GM23338 (cell line): ENCODE measurements around the gene GOLGA6A. TPM values are rescaled to one million over a fixed set of nuclear protein-coding genes. Genes with fewer than 3 reads are reported as not detected.

ENCODE experiments used
- ATAC-seq: fragments of 200-7000 bp; cut with Tn5 transposase; 3 replicates; pipeline ENCODE4 v1.9.1; 2020
- DNase-seq: peaks from one replicate; pipeline ENCODE4 v3.0.0-alpha.2; 2015; ENCODE audit warnings: low spot score
- H2AFZ ChIP-seq: fragments of 200-600 bp; sonication (generic); 2 replicates; pipeline ENCODE4 v1.8.0; 2016; ENCODE audit warnings: antibody characterized with exemption, mild to moderate bottlenecking, moderate library complexity
- H3F3A ChIP-seq: fragments of 200-600 bp; sonication (generic); replicated peaks from 2 replicates; pipeline ENCODE4 v1.8.0; 2017; ENCODE audit warnings: antibody characterized with exemption, mixed run types, low read depth
- H3K27ac ChIP-seq: fragments of 200-600 bp; sonication (generic); 2 replicates; pipeline ENCODE4 v1.6.1; 2016; ENCODE audit warnings: low read depth
- H3K27me3 ChIP-seq: fragments of 200-600 bp; sonication (generic); 2 replicates; pipeline ENCODE4 v1.8.0; 2016; ENCODE audit warnings: mild to moderate bottlenecking, mixed run types, moderate library complexity; ENCODE audit not compliant: insufficient read depth
- H3K36me3 ChIP-seq: fragments of 200-600 bp; sonication (generic); 2 replicates; pipeline ENCODE4 v1.8.0; 2016; ENCODE audit warnings: mild to moderate bottlenecking; ENCODE audit not compliant: insufficient read depth
- H3K4me1 ChIP-seq: fragments of 200-600 bp; sonication (generic); 2 replicates; pipeline ENCODE4 v1.8.0; 2016; ENCODE audit warnings: mild to moderate bottlenecking, moderate library complexity; ENCODE audit not compliant: insufficient read depth
- H3K4me2 ChIP-seq: fragments of 200-600 bp; sonication (generic); 2 replicates; pipeline ENCODE4 v1.7.1; 2017; ENCODE audit warnings: mixed run types
- H3K4me3 ChIP-seq: fragments of 200-600 bp; sonication (generic); 2 replicates; pipeline ENCODE4 v1.6.1; 2016; ENCODE audit warnings: mixed run types
- H3K79me2 ChIP-seq: fragments of 200-600 bp; sonication (generic); replicated peaks from 2 replicates; pipeline ENCODE4 v1.8.0; 2017; ENCODE audit warnings: mild to moderate bottlenecking; ENCODE audit not compliant: insufficient read depth
- H3K9me2 ChIP-seq: fragments of 200-600 bp; sonication (generic); 2 replicates; pipeline ENCODE4 v1.8.0; 2017; ENCODE audit not compliant: insufficient read depth
- H4K20me1 ChIP-seq: fragments of 200-600 bp; sonication (generic); replicated peaks from 2 replicates; pipeline ENCODE4 v1.8.0; 2017; ENCODE audit warnings: mild to moderate bottlenecking; ENCODE audit not compliant: insufficient read depth
- H3K27ac Mint-ChIP-seq: 2 replicates; pipeline ENCODE4 v1.8.0; 2020; ENCODE audit warnings: inconsistent platforms, mild to moderate bottlenecking, moderate library complexity, mixed read lengths
- H3K27me3 Mint-ChIP-seq: 3 replicates; pipeline ENCODE4 v1.8.0; 2022; ENCODE audit warnings: low read depth, mild to moderate bottlenecking, moderate library complexity, mixed read lengths, inconsistent platforms; ENCODE audit not compliant: insufficient read depth, poor library complexity
- H3K36me3 Mint-ChIP-seq: 3 replicates; pipeline ENCODE4 v1.8.0; 2021; ENCODE audit warnings: low read depth, mild to moderate bottlenecking, inconsistent platforms, moderate library complexity, mixed read lengths
- H3K4me1 Mint-ChIP-seq: 3 replicates; pipeline ENCODE4 v1.8.0; 2020; ENCODE audit warnings: mild to moderate bottlenecking, inconsistent platforms, mixed read lengths
- H3K4me3 Mint-ChIP-seq: 3 replicates; pipeline ENCODE4 v1.8.0; 2021; ENCODE audit warnings: moderate library complexity, mild to moderate bottlenecking, inconsistent platforms, mixed read lengths
- H3K9me3 Mint-ChIP-seq: 3 replicates; pipeline ENCODE4 v1.8.0; 2020; ENCODE audit warnings: moderate library complexity, mild to moderate bottlenecking, inconsistent platforms, mixed read lengths
- CREB1 ChIP-seq: fragments of 250-450 bp; sonication (Bioruptor Pico); IDR thresholded peaks from 2 replicates; pipeline ENCODE4 v1.5.0; 2020; ENCODE audit warnings: low read depth, mild to moderate bottlenecking, moderate library complexity
- EZH2 ChIP-seq: fragments of 200-600 bp; sonication (generic); IDR thresholded peaks from one replicate; pipeline ENCODE4 v1.8.0; 2017; ENCODE audit warnings: antibody characterized with exemption, mild to moderate bottlenecking, low read depth; ENCODE audit not compliant: unreplicated experiment
- EZH2phosphoT487 ChIP-seq: fragments of 200-600 bp; sonication (generic); IDR thresholded peaks from one replicate; pipeline ENCODE4 v1.8.1; 2018; ENCODE audit warnings: antibody characterized with exemption; ENCODE audit not compliant: unreplicated experiment
- JUNB ChIP-seq: IDR thresholded peaks from one replicate; pipeline ENCODE4 v1.6.1; 2016; ENCODE audit warnings: antibody characterized with exemption; ENCODE audit not compliant: unreplicated experiment
- NANOG ChIP-seq: IDR thresholded peaks from 2 replicates; pipeline ENCODE4 v1.6.1; 2016; ENCODE audit warnings: antibody characterized with exemption, borderline replicate concordance
- POLR2AphosphoS5 ChIP-seq: IDR thresholded peaks from 2 replicates; pipeline ENCODE4 v1.6.1; 2016; ENCODE audit warnings: antibody characterized with exemption, low read depth
- STAT1 ChIP-seq: IDR thresholded peaks from one replicate; pipeline ENCODE4 v1.6.1; 2016; ENCODE audit warnings: antibody characterized with exemption; ENCODE audit not compliant: unreplicated experiment
- ZNF114 ChIP-seq: fragments of 250-450 bp; sonication (Bioruptor Pico); IDR thresholded peaks from 2 replicates; pipeline ENCODE4 v1.5.0; 2020; ENCODE audit warnings: mild to moderate bottlenecking, moderate library complexity
- ZNF331 ChIP-seq: fragments of 250-450 bp; sonication (Bioruptor Pico); IDR thresholded peaks from 2 replicates; pipeline ENCODE4 v1.5.0; 2020; ENCODE audit warnings: low read depth, mild to moderate bottlenecking, moderate library complexity
- polyA plus RNA-seq: library from polyadenylated mRNA; unstranded; fragments of >200 nt; fragmentation: Nextera tagmentation; extraction: Ambion mirVana; gene quantifications from 2 replicates; pipeline ENCODE4 v1.2.1, GENCODE V29; 2016
- total RNA-seq: library from RNA; depleted of rRNA; stranded (reverse); fragments of >200 nt; shearing (Covaris generic); gene quantifications from 2 replicates; pipeline ENCODE4 v1.2.3, GENCODE V29; 2014
- TF ChIP-seq, protein P1 (sequence below): fragments of 250-450 bp; sonication (Bioruptor Pico); IDR thresholded peaks from 2 replicates; pipeline ENCODE4 v1.5.0; 2020; ENCODE audit warnings: mild to moderate bottlenecking, moderate library complexity
- TF ChIP-seq, protein P2 (sequence below), 2 experiments: fragments of 200-600 bp in 1 of 2; sonication (generic) in 1 of 2; conservative IDR thresholded peaks; 2 replicates each; pipeline versions ENCODE4 v1.5.1 to v1.6.1; 2016 to 2017; ENCODE audit warnings: antibody characterized with exemption in 2 of 2, low read depth in 2 of 2, mild to moderate bottlenecking in 2 of 2, moderate library complexity in 1 of 2
- TF ChIP-seq, protein P3 (sequence below): IDR thresholded peaks from 2 replicates; pipeline ENCODE4 v1.6.1; 2016; ENCODE audit warnings: antibody characterized with exemption
- TF ChIP-seq, protein P4 (sequence below): IDR thresholded peaks from one replicate; pipeline ENCODE4 v1.6.1; 2018; ENCODE audit warnings: antibody characterized with exemption; ENCODE audit not compliant: unreplicated experiment

Gene GOLGA6A
- total and polyA plus RNA-seq, 2 experiments from 2014 or later, result 0.18 to 2.1 TPM

DNA sequence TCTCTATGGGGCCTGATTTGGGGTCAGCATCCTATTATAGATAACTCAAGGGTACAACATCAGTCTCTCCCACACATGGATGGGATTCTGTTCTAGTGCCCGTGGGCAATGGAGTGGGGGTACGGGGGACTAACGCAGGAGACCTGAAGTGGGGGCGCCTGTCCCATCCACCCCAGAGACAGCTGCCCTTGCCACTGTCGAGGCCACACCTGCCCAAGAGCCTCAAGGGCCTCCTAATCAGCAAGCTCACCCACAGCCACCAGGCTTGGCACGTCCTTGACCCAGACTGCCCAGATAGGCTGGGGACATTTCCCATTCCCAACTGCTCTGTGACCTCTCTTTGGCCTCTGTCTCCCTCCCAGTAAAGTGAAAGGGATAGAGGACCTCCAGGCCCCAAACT, 39.5 kb upstream of the GOLGA6A start:
- no peaks in the 10 kb centered on the region for H3K9me2 ChIP-seq
- H3K9me3 Mint-ChIP-seq, result peaks cover 9% of the 10 kb centered on the region
- 0 out of 2 replicates have a peak overlapping the region, but pooled peaks have one; percentile 91 for H2AFZ ChIP-seq
- H4K20me1 ChIP-seq, result no peaks in the 10 kb centered on the region
- no peaks in the 10 kb centered on the region for H3K36me3 ChIP-seq
- peaks cover 31% of the 10 kb centered on the region for H3K27me3 ChIP-seq
- ATAC-seq (no peak), DNase-seq (no peak)
- TF ChIP-seq, protein P1, sequence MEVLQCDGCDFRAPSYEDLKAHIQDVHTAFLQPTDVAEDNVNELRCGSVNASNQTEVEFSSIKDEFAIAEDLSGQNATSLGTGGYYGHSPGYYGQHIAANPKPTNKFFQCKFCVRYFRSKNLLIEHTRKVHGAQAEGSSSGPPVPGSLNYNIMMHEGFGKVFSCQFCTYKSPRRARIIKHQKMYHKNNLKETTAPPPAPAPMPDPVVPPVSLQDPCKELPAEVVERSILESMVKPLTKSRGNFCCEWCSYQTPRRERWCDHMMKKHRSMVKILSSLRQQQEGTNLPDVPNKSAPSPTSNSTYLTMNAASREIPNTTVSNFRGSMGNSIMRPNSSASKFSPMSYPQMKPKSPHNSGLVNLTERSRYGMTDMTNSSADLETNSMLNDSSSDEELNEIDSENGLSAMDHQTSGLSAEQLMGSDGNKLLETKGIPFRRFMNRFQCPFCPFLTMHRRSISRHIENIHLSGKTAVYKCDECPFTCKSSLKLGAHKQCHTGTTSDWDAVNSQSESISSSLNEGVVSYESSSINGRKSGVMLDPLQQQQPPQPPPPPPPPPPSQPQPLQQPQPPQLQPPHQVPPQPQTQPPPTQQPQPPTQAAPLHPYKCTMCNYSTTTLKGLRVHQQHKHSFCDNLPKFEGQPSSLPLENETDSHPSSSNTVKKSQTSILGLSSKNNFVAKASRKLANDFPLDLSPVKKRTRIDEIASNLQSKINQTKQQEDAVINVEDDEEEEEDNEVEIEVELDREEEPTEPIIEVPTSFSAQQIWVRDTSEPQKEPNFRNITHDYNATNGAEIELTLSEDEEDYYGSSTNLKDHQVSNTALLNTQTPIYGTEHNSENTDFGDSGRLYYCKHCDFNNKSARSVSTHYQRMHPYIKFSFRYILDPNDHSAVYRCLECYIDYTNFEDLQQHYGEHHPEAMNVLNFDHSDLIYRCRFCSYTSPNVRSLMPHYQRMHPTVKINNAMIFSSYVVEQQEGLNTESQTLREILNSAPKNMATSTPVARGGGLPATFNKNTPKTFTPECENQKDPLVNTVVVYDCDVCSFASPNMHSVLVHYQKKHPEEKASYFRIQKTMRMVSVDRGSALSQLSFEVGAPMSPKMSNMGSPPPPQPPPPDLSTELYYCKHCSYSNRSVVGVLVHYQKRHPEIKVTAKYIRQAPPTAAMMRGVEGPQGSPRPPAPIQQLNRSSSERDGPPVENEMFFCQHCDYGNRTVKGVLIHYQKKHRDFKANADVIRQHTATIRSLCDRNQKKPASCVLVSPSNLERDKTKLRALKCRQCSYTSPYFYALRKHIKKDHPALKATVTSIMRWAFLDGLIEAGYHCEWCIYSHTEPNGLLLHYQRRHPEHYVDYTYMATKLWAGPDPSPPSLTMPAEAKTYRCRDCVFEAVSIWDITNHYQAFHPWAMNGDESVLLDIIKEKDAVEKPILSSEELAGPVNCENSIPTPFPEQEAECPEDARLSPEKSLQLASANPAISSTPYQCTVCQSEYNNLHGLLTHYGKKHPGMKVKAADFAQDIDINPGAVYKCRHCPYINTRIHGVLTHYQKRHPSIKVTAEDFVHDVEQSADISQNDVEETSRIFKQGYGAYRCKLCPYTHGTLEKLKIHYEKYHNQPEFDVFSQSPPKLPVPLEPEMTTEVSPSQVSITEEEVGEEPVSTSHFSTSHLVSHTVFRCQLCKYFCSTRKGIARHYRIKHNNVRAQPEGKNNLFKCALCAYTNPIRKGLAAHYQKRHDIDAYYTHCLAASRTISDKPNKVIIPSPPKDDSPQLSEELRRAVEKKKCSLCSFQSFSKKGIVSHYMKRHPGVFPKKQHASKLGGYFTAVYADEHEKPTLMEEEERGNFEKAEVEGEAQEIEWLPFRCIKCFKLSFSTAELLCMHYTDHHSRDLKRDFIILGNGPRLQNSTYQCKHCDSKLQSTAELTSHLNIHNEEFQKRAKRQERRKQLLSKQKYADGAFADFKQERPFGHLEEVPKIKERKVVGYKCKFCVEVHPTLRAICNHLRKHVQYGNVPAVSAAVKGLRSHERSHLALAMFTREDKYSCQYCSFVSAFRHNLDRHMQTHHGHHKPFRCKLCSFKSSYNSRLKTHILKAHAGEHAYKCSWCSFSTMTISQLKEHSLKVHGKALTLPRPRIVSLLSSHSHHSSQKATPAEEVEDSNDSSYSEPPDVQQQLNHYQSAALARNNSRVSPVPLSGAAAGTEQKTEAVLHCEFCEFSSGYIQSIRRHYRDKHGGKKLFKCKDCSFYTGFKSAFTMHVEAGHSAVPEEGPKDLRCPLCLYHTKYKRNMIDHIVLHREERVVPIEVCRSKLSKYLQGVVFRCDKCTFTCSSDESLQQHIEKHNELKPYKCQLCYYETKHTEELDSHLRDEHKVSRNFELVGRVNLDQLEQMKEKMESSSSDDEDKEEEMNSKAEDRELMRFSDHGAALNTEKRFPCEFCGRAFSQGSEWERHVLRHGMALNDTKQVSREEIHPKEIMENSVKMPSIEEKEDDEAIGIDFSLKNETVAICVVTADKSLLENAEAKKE (CRISPR knock-in tag), result no peak
- no peak for TF ChIP-seq POLR2AphosphoS5
- TF ChIP-seq ZNF114, result no peak
- TF ChIP-seq, protein P2, sequence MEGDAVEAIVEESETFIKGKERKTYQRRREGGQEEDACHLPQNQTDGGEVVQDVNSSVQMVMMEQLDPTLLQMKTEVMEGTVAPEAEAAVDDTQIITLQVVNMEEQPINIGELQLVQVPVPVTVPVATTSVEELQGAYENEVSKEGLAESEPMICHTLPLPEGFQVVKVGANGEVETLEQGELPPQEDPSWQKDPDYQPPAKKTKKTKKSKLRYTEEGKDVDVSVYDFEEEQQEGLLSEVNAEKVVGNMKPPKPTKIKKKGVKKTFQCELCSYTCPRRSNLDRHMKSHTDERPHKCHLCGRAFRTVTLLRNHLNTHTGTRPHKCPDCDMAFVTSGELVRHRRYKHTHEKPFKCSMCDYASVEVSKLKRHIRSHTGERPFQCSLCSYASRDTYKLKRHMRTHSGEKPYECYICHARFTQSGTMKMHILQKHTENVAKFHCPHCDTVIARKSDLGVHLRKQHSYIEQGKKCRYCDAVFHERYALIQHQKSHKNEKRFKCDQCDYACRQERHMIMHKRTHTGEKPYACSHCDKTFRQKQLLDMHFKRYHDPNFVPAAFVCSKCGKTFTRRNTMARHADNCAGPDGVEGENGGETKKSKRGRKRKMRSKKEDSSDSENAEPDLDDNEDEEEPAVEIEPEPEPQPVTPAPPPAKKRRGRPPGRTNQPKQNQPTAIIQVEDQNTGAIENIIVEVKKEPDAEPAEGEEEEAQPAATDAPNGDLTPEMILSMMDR (conservative IDR thresholded peaks at IDR 0.05; ENCODE audit: low read depth in 2 of 2), result no peak
- TF ChIP-seq ZNF331 (CRISPR knock-in tag), result no peak
- no peak for TF ChIP-seq EZH2phosphoT487
- TF ChIP-seq, protein P3, sequence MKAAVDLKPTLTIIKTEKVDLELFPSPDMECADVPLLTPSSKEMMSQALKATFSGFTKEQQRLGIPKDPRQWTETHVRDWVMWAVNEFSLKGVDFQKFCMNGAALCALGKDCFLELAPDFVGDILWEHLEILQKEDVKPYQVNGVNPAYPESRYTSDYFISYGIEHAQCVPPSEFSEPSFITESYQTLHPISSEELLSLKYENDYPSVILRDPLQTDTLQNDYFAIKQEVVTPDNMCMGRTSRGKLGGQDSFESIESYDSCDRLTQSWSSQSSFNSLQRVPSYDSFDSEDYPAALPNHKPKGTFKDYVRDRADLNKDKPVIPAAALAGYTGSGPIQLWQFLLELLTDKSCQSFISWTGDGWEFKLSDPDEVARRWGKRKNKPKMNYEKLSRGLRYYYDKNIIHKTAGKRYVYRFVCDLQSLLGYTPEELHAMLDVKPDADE, result no peak
- no peak for TF ChIP-seq JUNB
- no peak for TF ChIP-seq CREB1 (CRISPR knock-in tag)
- TF ChIP-seq EZH2, result no peak
- TF ChIP-seq, protein P4, sequence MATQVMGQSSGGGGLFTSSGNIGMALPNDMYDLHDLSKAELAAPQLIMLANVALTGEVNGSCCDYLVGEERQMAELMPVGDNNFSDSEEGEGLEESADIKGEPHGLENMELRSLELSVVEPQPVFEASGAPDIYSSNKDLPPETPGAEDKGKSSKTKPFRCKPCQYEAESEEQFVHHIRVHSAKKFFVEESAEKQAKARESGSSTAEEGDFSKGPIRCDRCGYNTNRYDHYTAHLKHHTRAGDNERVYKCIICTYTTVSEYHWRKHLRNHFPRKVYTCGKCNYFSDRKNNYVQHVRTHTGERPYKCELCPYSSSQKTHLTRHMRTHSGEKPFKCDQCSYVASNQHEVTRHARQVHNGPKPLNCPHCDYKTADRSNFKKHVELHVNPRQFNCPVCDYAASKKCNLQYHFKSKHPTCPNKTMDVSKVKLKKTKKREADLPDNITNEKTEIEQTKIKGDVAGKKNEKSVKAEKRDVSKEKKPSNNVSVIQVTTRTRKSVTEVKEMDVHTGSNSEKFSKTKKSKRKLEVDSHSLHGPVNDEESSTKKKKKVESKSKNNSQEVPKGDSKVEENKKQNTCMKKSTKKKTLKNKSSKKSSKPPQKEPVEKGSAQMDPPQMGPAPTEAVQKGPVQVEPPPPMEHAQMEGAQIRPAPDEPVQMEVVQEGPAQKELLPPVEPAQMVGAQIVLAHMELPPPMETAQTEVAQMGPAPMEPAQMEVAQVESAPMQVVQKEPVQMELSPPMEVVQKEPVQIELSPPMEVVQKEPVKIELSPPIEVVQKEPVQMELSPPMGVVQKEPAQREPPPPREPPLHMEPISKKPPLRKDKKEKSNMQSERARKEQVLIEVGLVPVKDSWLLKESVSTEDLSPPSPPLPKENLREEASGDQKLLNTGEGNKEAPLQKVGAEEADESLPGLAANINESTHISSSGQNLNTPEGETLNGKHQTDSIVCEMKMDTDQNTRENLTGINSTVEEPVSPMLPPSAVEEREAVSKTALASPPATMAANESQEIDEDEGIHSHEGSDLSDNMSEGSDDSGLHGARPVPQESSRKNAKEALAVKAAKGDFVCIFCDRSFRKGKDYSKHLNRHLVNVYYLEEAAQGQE, result no peak
- TF ChIP-seq STAT1, result no peak
- TF ChIP-seq NANOG, result no peak
- peaks cover 20% of the 10 kb centered on the region for H3K4me1 ChIP-seq
- H3K4me3 ChIP-seq, result no peak overlapping the region
- peaks cover 7% of the 10 kb centered on the region; the same call in 1 of the 3 replicates for H3K36me3 Mint-ChIP-seq
- no peak overlapping the region for H3K4me2 ChIP-seq
- no peaks in the 10 kb centered on the region for H3K79me2 ChIP-seq
- H3K27ac ChIP-seq, result no peak overlapping the region
- H3K27ac Mint-ChIP-seq, result no peak overlapping the region
- no peaks in the 10 kb centered on the region for H3F3A ChIP-seq
- no peak overlapping the region for H3K4me3 Mint-ChIP-seq
- H3K27me3 Mint-ChIP-seq, result peaks cover 32% of the 10 kb centered on the region
- peaks cover 34% of the 10 kb centered on the region for H3K4me1 Mint-ChIP-seq
